ENCODE data around the gene TBC1D1.

Gene TBC1D1

GRCh38 chr4:38086849-38087226, 196.0 kb downstream of the TBC1D1 start:
- H3K36me3 ChIP-seq = no peaks in the 10 kb centered on the region
- DNase-seq = no peak
- H3K9me3 ChIP-seq = no peaks in the 10 kb centered on the region
- no peak overlapping the region for H3K4me3 ChIP-seq (ENCODE audit: low read depth, low read length)
- no peak for TF ChIP-seq CTCF (IDR thresholded peaks at IDR 0.05; ENCODE audit: low read depth, low read length)
- H3K27me3 ChIP-seq = no peaks in the 10 kb centered on the region
- H3K4me1 ChIP-seq = peaks cover 30% of the 10 kb centered on the region

- Histone ChIP-seq H3K9me3 (no peaks in the 10 kb centered on the region), H3K4me1 (peaks cover 23% of the 10 kb centered on the region), H3K4me3 (ENCODE audit: low read depth, low read length) (no peak overlapping the region), H3K36me3 (no peaks in the 10 kb centered on the region), H3K27me3 (no peaks in the 10 kb centered on the region)
- TF ChIP-seq CTCF (IDR thresholded peaks at IDR 0.05; ENCODE audit: low read depth, low read length) = no peak
- DNase-seq = no peak
Measured at GRCh38 chr4:38088321-38088720, 197.4 kb downstream of the TBC1D1 start.

GRCh38 chr4:38089961-38090360, 199.1 kb downstream of the TBC1D1 start:
- no peak overlapping the region for H3K4me3 ChIP-seq (ENCODE audit: low read depth, low read length)
- H3K9me3 ChIP-seq = no peaks in the 10 kb centered on the region
- no peaks in the 10 kb centered on the region for H3K36me3 ChIP-seq
- TF ChIP-seq CTCF (IDR thresholded peaks at IDR 0.05; ENCODE audit: low read depth, low read length) = no peak
- peaks cover 26% of the 10 kb centered on the region for H3K4me1 ChIP-seq
- H3K27me3 ChIP-seq = no peaks in the 10 kb centered on the region
- no peak for DNase-seq

GRCh38 chr4:38090455-38091246, 199.8 kb downstream of the TBC1D1 start:
- H3K27me3 ChIP-seq = no peaks in the 10 kb centered on the region
- TF ChIP-seq CTCF (IDR thresholded peaks at IDR 0.05; ENCODE audit: low read depth, low read length) = no peak
- no peaks in the 10 kb centered on the region for H3K9me3 ChIP-seq
- H3K4me3 ChIP-seq (ENCODE audit: low read depth, low read length) = no peak overlapping the region
- H3K36me3 ChIP-seq = no peaks in the 10 kb centered on the region
- DNase-seq = no peak
- peaks cover 26% of the 10 kb centered on the region for H3K4me1 ChIP-seq

- no peaks in the 10 kb centered on the region for H3K9me3 ChIP-seq
- no peak for DNase-seq
- H3K27me3 ChIP-seq = no peaks in the 10 kb centered on the region
- no peaks in the 10 kb centered on the region for H3K36me3 ChIP-seq
- H3K4me1 ChIP-seq = peaks cover 23% of the 10 kb centered on the region
- no peak overlapping the region for H3K4me3 ChIP-seq (ENCODE audit: low read depth, low read length)
- TF ChIP-seq CTCF (IDR thresholded peaks at IDR 0.05; ENCODE audit: low read depth, low read length) = no peak
Measured at GRCh38 chr4:38091636-38092035, 200.8 kb downstream of the TBC1D1 start.

GRCh38 chr4:38092701-38093100, 201.8 kb downstream of the TBC1D1 start:
- DNase-seq = no peak
- Histone ChIP-seq H3K4me1 (peaks cover 23% of the 10 kb centered on the region), H3K27me3 (no peaks in the 10 kb centered on the region), H3K36me3 (no peaks in the 10 kb centered on the region), H3K4me3 (ENCODE audit: low read depth, low read length) (no peak overlapping the region), H3K9me3 (no peaks in the 10 kb centered on the region)
- no peak for TF ChIP-seq CTCF (IDR thresholded peaks at IDR 0.05; ENCODE audit: low read depth, low read length)
